Keratinocyte (primary cell): ENCODE results near the gene DEDD2. TPM values are rescaled to one million over a fixed set of nuclear protein-coding genes. Genes with fewer than 3 reads are reported as not detected.
A peak's percentile ranks its signal among the peaks of the same experiment; 100 is the strongest.

Experiments used
- DNase-seq: peaks from one replicate; pipeline ENCODE4 v3.0.0-alpha.2; 2011; ENCODE audit warnings: low read depth, missing footprints, low spot score
- FAIRE-seq: peaks from 2 replicates; lab custom pipeline; 2011; peaks lifted over from hg19 to GRCh38; lab: Jason Lieb, UNC
- H2AFZ ChIP-seq: 2 replicates; pipeline ENCODE4 v1.6.0; 2012; ENCODE audit warnings: low read length, control low read depth, inconsistent platforms; ENCODE audit not compliant: control insufficient read depth
- H3K27ac ChIP-seq: 2 replicates; pipeline ENCODE4 v1.5.1; 2011; ENCODE audit warnings: low read length; ENCODE audit not compliant: control insufficient read depth, insufficient read depth
- H3K27me3 ChIP-seq: 3 replicates; pipeline ENCODE4 v1.6.0; 2011; ENCODE audit warnings: low read length; ENCODE audit not compliant: control insufficient read depth, insufficient read depth; ENCODE audit errors: extremely low read depth
- H3K36me3 ChIP-seq, 2 experiments: 2 replicates in 1 of 2; 3 replicates in 1 of 2; pipeline ENCODE4 v1.5.1; 2011; ENCODE audit warnings: low read length in 2 of 2, mild to moderate bottlenecking in 1 of 2; ENCODE audit not compliant: control insufficient read depth in 2 of 2, insufficient read depth in 2 of 2; ENCODE audit errors: extremely low read depth in 1 of 2
- H3K4me1 ChIP-seq: 3 replicates; pipeline ENCODE4 v1.5.1; 2011; ENCODE audit warnings: low read length; ENCODE audit not compliant: control insufficient read depth, insufficient read depth; ENCODE audit errors: extremely low read depth
- H3K4me2 ChIP-seq: 3 replicates; pipeline ENCODE4 v1.6.0; 2011; ENCODE audit warnings: low read depth, low read length; ENCODE audit not compliant: control insufficient read depth, insufficient read depth; ENCODE audit errors: extremely low read depth
- H3K4me3 ChIP-seq, 3 experiments: fragments of 200-600 bp in 1 of 3; sonication (generic) in 1 of 3; 2 replicates in 2 of 3; 3 replicates in 1 of 3; pipeline ENCODE4 v1.5.1; 2011 to 2016; ENCODE audit warnings: low read length in 3 of 3, mild to moderate bottlenecking in 3 of 3, control low read depth in 2 of 3, inconsistent platforms in 1 of 3, low read depth in 1 of 3, mixed read lengths in 1 of 3, mixed run types in 1 of 3, moderate library complexity in 1 of 3; ENCODE audit not compliant: control insufficient read depth in 2 of 3, insufficient read depth in 2 of 3; ENCODE audit errors: extremely low read depth in 1 of 3
- H3K79me2 ChIP-seq: 2 replicates; pipeline ENCODE4 v1.6.0; 2012; ENCODE audit warnings: low read length; ENCODE audit not compliant: control insufficient read depth, insufficient read depth
- H3K9ac ChIP-seq: 3 replicates; pipeline ENCODE4 v1.6.0; 2011; ENCODE audit warnings: low read length; ENCODE audit not compliant: control insufficient read depth, insufficient read depth; ENCODE audit errors: extremely low read depth
- H3K9me1 ChIP-seq: 3 replicates; pipeline ENCODE4 v1.6.0; 2011; ENCODE audit warnings: low read length; ENCODE audit not compliant: control insufficient read depth, insufficient read depth; ENCODE audit errors: extremely low read depth
- H3K9me3 ChIP-seq: 2 replicates; pipeline ENCODE4 v1.5.1; 2012; ENCODE audit warnings: low read depth, low read length; ENCODE audit not compliant: control insufficient read depth
- H4K20me1 ChIP-seq: 3 replicates; pipeline ENCODE4 v1.6.0; 2011; ENCODE audit warnings: low read length; ENCODE audit not compliant: control insufficient read depth, insufficient read depth; ENCODE audit errors: extremely low read depth
- CTCF ChIP-seq, 3 experiments: IDR thresholded peaks in 1 of 3; conservative IDR thresholded peaks in 1 of 3; optimal IDR thresholded peaks in 1 of 3; 2 replicates in 2 of 3; 3 replicates in 1 of 3; pipeline versions ENCODE3 to v1.5.1; 2011; ENCODE audit warnings: low read length in 3 of 3, mild to moderate bottlenecking in 3 of 3, moderate library complexity in 2 of 3, control low read depth in 1 of 3, inconsistent platforms in 1 of 3; ENCODE audit not compliant: insufficient read depth in 2 of 3; ENCODE audit errors: extremely low read depth in 1 of 3
- EZH2 ChIP-seq: IDR thresholded peaks from one replicate; pipeline ENCODE4 v1.6.1; 2012; ENCODE audit warnings: inconsistent platforms, mild to moderate bottlenecking, low read length, moderate library complexity
- dilution Hi-C: fragments of 300-500 bp; cut with MboI; formaldehyde crosslinking; loops from one replicate; pipeline ENCODE4 v1.7.0; 2020; ENCODE audit warnings: low sequenced_read_pairs; ENCODE audit not compliant: extremely low pct_ligation_motif_present
- polyA plus RNA-seq, 5 experiments: library from polyadenylated mRNA; depleted of rRNA in 3 of 5; stranded (reverse) in 3 of 5; stranded (forward) in 1 of 5; unstranded in 1 of 5; fragments of >200 nt; gene quantifications; 1 replicate in 1 of 5; 2 replicates in 3 of 5; 3 replicates in 1 of 5; pipeline versions ENCODE4 v1.2.1 to v1.2.3, GENCODE V29; 2011 to 2012; ENCODE audit warnings: missing spikeins in 2 of 5, low read depth in 1 of 5, low replicate concordance in 1 of 5

Gene DEDD2
- polyA plus RNA-seq, 1 donor (not counting 4 experiments of a cell fraction or from before 2014, with no cell fraction given): 20.8 TPM

GRCh38 chr19:42220751-42221097 is 3.2 kb upstream of the DEDD2 start:
- FAIRE-seq: no peak
- dilution Hi-C loops: no loop called here
- peaks cover 28% of the 10 kb centered on the region for H3K4me1 ChIP-seq

GRCh38 chr19:42219812-42220750 is 2.6 kb upstream of the DEDD2 start, which contains the start of gene ZNF526:
Gene ZNF526 (plus strand): TSS chr19:42220312. CDS start chr19:42224404, 4,092 bp downstream.
- Histone ChIP-seq H4K20me1 (peaks cover 6% of the 10 kb centered on the region), H3K79me2 (peaks cover 64% of the 10 kb centered on the region), H3K9me1 (peaks cover 2% of the 10 kb centered on the region), H2AFZ (peak within 1 kb of the TSS; percentile 90), H3K9ac (peak within 1 kb of the TSS; percentile 94), H3K4me1 (peaks cover 34% of the 10 kb centered on the region), H3K4me3 (peak within 1 kb of the TSS; percentile 94 to 97 (median 95)), H3K27me3 (no peaks in the 10 kb centered on the region), H3K27ac (peak within 1 kb of the TSS; percentile 90), H3K9me3 (no peaks in the 10 kb centered on the region), H3K36me3 (peaks cover 15 to 30% of the 10 kb centered on the region in 2 experiments), H3K4me2 (peak within 1 kb of the TSS; percentile 88)
- dilution Hi-C loops: no loop called here
- TF ChIP-seq EZH2 (no peak), CTCF (optimal IDR thresholded peaks at IDR 0.05 in 1 of 3, IDR thresholded peaks at IDR 0.05 in 1 of 3, conservative IDR thresholded peaks at IDR 0.05 in 1 of 3; ENCODE audit: extremely low read depth in 1 of 3, insufficient read depth in 2 of 3, low read length in 3 of 3) (no peak)
- FAIRE-seq: peak; percentile 83
- DNase-seq: peak; percentile 94

More at GRCh38 chr19:42220751-42221097, 3.2 kb upstream of the DEDD2 start:
- H3K79me2 ChIP-seq: peaks cover 64% of the 10 kb centered on the region
- peak overlapping the region; percentile 94 to 97 (median 95) for H3K4me3 ChIP-seq
- peak overlapping the region; percentile 88 for H3K4me2 ChIP-seq
- H3K27ac ChIP-seq: peak overlapping the region; percentile 90
- H2AFZ ChIP-seq: no peak overlapping the region
- H4K20me1 ChIP-seq: peaks cover 4% of the 10 kb centered on the region
- peak overlapping the region; percentile 94 for H3K9ac ChIP-seq
- peaks cover 16 to 24% of the 10 kb centered on the region in 2 experiments for H3K36me3 ChIP-seq
- no peak for TF ChIP-seq EZH2
- no peak for TF ChIP-seq CTCF (optimal IDR thresholded peaks at IDR 0.05 in 1 of 3, IDR thresholded peaks at IDR 0.05 in 1 of 3, conservative IDR thresholded peaks at IDR 0.05 in 1 of 3; ENCODE audit: extremely low read depth in 1 of 3, insufficient read depth in 2 of 3, low read length in 3 of 3)
- DNase-seq: no peak
- H3K9me3 ChIP-seq: no peaks in the 10 kb centered on the region
- no peaks in the 10 kb centered on the region for H3K27me3 ChIP-seq
- H3K9me1 ChIP-seq: peaks cover 2% of the 10 kb centered on the region
